HEK293T (cell line): Measurements from ENCODE around the gene P2RY12.

ENCODE experiments used
- BHLHE40 ChIP-seq: fragments of 450-650 bp; IDR thresholded peaks from 2 replicates; pipeline ENCODE4 v1.6.1; 2016; ENCODE audit warnings: mild to moderate bottlenecking, moderate library complexity, borderline replicate concordance
- ELF4 ChIP-seq: fragments of 450-650 bp; IDR thresholded peaks from 2 replicates; pipeline ENCODE4 v1.6.1; 2017; ENCODE audit warnings: antibody characterized with exemption
- FOXK2 ChIP-seq: fragments of 450-650 bp; IDR thresholded peaks from 2 replicates; pipeline ENCODE4 v1.6.1; 2016; ENCODE audit warnings: mild to moderate bottlenecking
- FOXM1 ChIP-seq: fragments of 450-650 bp; IDR thresholded peaks from 2 replicates; pipeline ENCODE4 v1.6.1; 2017; ENCODE audit warnings: mild to moderate bottlenecking, borderline replicate concordance
- LEF1 ChIP-seq: fragments of 450-650 bp; IDR thresholded peaks from 2 replicates; pipeline ENCODE4 v1.6.1; 2017; ENCODE audit warnings: mild to moderate bottlenecking, borderline replicate concordance
- SP1 ChIP-seq: fragments of 450-650 bp; IDR thresholded peaks from 2 replicates; pipeline ENCODE4 v1.6.1; 2017
- SUZ12 ChIP-seq: fragments of 450-650 bp; IDR thresholded peaks from 2 replicates; pipeline ENCODE4 v1.6.1; 2016; ENCODE audit warnings: mild to moderate bottlenecking
- ZNF384 ChIP-seq: fragments of 450-650 bp; IDR thresholded peaks from 2 replicates; pipeline ENCODE4 v1.6.1; 2016
- TF ChIP-seq, protein P1 (sequence below): fragments of 450-650 bp; IDR thresholded peaks from 2 replicates; pipeline ENCODE4 v1.6.1; 2016

- TF ChIP-seq SUZ12 (no peak), SP1 (no peak), FOXM1 (no peak), LEF1 (no peak), ZNF384 (no peak), ELF4 (no peak), BHLHE40 (no peak), FOXK2 (no peak)
- TF ChIP-seq, protein P1, sequence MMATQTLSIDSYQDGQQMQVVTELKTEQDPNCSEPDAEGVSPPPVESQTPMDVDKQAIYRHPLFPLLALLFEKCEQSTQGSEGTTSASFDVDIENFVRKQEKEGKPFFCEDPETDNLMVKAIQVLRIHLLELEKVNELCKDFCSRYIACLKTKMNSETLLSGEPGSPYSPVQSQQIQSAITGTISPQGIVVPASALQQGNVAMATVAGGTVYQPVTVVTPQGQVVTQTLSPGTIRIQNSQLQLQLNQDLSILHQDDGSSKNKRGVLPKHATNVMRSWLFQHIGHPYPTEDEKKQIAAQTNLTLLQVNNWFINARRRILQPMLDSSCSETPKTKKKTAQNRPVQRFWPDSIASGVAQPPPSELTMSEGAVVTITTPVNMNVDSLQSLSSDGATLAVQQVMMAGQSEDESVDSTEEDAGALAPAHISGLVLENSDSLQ: no peak
These were observed 64.9 kb downstream of the P2RY12 start for GRCh38 chr3:151319628-151320027.
